B cell (primary cell): ENCODE results near the gene NHLRC1. TPM values are rescaled to one million over a fixed set of nuclear protein-coding genes. Genes with fewer than 3 reads are reported as not detected.

ENCODE experiments used
- ATAC-seq: fragments of 200-7000 bp; cut with Tn5 transposase; one replicate; pipeline ENCODE4 v1.10.0; 2021; ENCODE audit warnings: low read depth, mild to moderate bottlenecking, moderate number of reproducible peaks, moderate library complexity
- CTCF ChIA-PET: fragments of 350-600 bp; sonication (Branson Sonifier 250); formaldehyde crosslinking; loops from one replicate; lab custom pipeline; 2021; ENCODE audit warnings: antibody characterized with exemption, inconsistent platforms; lab: Charles Lee
- POLR2A ChIA-PET: fragments of 350-600 bp; sonication (Branson Sonifier 250); formaldehyde crosslinking; loops from one replicate; lab custom pipeline; 2021; ENCODE audit warnings: antibody characterized with exemption; lab: Charles Lee
- DNase-seq: peaks from one replicate; pipeline ENCODE4 v3.0.0; 2013
- H2AFZ ChIP-seq: 2 replicates; pipeline ENCODE4 v1.6.1; 2012; ENCODE audit warnings: mild to moderate bottlenecking, low read depth, low read length; ENCODE audit not compliant: insufficient read depth, poor library complexity, severe bottlenecking
- H3K27ac ChIP-seq, 2 donors: 1 replicate in 1 of 2; 2 replicates in 1 of 2; pipeline ENCODE4 v1.5.1; 2012 to 2013; ENCODE audit warnings: low read length in 2 of 2, mild to moderate bottlenecking in 2 of 2, moderate library complexity in 1 of 2
- H3K27me3 ChIP-seq, 4 experiments: fragments of 200-600 bp in 1 of 4; sonication (generic) in 1 of 4; replicated peaks in 1 of 4; 1 replicate in 2 of 4; 2 replicates in 2 of 4; pipeline versions ENCODE4 v1.6.1 to v1.7.0; 2013 to 2016; ENCODE audit warnings: low read length in 3 of 4, mild to moderate bottlenecking in 2 of 4, mixed read lengths in 1 of 4, moderate library complexity in 1 of 4; ENCODE audit not compliant: insufficient read depth in 4 of 4, control insufficient read depth in 3 of 4; ENCODE audit errors: control extremely low read depth in 1 of 4
- H3K36me3 ChIP-seq, 2 experiments: replicated peaks in 1 of 2; 1 replicate in 1 of 2; 2 replicates in 1 of 2; pipeline versions ENCODE4 v1.6.1 to v1.7.1; 2013; ENCODE audit warnings: low read length in 1 of 2; ENCODE audit not compliant: insufficient read depth in 2 of 2, control insufficient read depth in 1 of 2; ENCODE audit errors: control extremely low read depth in 1 of 2, extremely low read depth in 1 of 2
- H3K4me1 ChIP-seq, 2 donors: fragments of 200-600 bp in 1 of 2; sonication (generic) in 1 of 2; 1 replicate in 1 of 2; 2 replicates in 1 of 2; pipeline versions ENCODE4 v1.5.1 to v1.6.1; 2013 to 2017; ENCODE audit warnings: low read length in 2 of 2; ENCODE audit not compliant: control insufficient read depth in 2 of 2, insufficient read depth in 2 of 2
- H3K4me2 ChIP-seq: replicated peaks from 2 replicates; pipeline ENCODE3; 2012; ENCODE audit warnings: mild to moderate bottlenecking, low read depth, low read length; ENCODE audit not compliant: poor library complexity, severe bottlenecking
- H3K4me3 ChIP-seq, 5 experiments: fragments of 200-600 bp in 1 of 5; sonication (generic) in 1 of 5; 1 replicate in 3 of 5; 2 replicates in 2 of 5; pipeline versions ENCODE4 v1.5.1 to v1.7.0; 2011 to 2016; ENCODE audit warnings: low read length in 4 of 5, mild to moderate bottlenecking in 4 of 5, low read depth in 2 of 5, control low read depth in 1 of 5, moderate library complexity in 1 of 5; ENCODE audit not compliant: insufficient read depth in 1 of 5; ENCODE audit errors: control extremely low read depth in 1 of 5, extremely low read depth in 1 of 5
- H3K79me2 ChIP-seq: fragments of 200-600 bp; sonication (generic); one replicate; pipeline ENCODE4 v1.6.0; 2016; ENCODE audit warnings: low read length; ENCODE audit not compliant: control insufficient read depth, insufficient read depth
- H3K9ac ChIP-seq: fragments of 200-600 bp; sonication (generic); 2 replicates; pipeline ENCODE4 v1.6.1; 2017; ENCODE audit warnings: mild to moderate bottlenecking, low read length, moderate library complexity
- H3K9me3 ChIP-seq, 3 donors: one replicate each; pipeline versions ENCODE4 v1.6.1 to v1.7.1; 2013; ENCODE audit warnings: low read length in 2 of 3; ENCODE audit not compliant: control insufficient read depth in 2 of 3, insufficient read depth in 1 of 3; ENCODE audit errors: control extremely low read depth in 1 of 3
- H4K20me1 ChIP-seq: 2 replicates; pipeline ENCODE4 v1.6.0; 2012; ENCODE audit warnings: mild to moderate bottlenecking, low read length; ENCODE audit not compliant: insufficient read depth, control insufficient read depth, poor library complexity, severe bottlenecking
- H3K27ac Mint-ChIP-seq: one replicate; pipeline ENCODE4 v1.8.0; 2021; ENCODE audit warnings: mixed read lengths
- H3K27me3 Mint-ChIP-seq: one replicate; pipeline ENCODE4 v1.8.0; 2021; ENCODE audit warnings: mixed read lengths
- H3K4me1 Mint-ChIP-seq: one replicate; pipeline ENCODE4 v1.8.0; 2021; ENCODE audit warnings: mixed read lengths
- H3K4me3 Mint-ChIP-seq: one replicate; pipeline ENCODE4 v1.8.0; 2021; ENCODE audit warnings: mixed read lengths
- H3K9me3 Mint-ChIP-seq: one replicate; pipeline ENCODE4 v1.8.0; 2022; ENCODE audit warnings: mixed read lengths; ENCODE audit not compliant: insufficient read depth
- EZH2 ChIP-seq: IDR thresholded peaks from 2 replicates; pipeline ENCODE4 v1.6.1; 2012; ENCODE audit warnings: borderline replicate concordance, low read depth, mild to moderate bottlenecking, moderate library complexity, low read length; ENCODE audit not compliant: insufficient read depth, poor library complexity, severe bottlenecking
- WGBS: methylation state at CpG from one replicate; pipeline ENCODE4 v1.1.5; 2013; ENCODE audit warnings: missing lambda C conversion rate; ENCODE audit not compliant: insufficient coverage; 5-methylcytosine and 5-hydroxymethylcytosine counted together
- intact Hi-C: fragments of 100-400 bp; cut with micrococcal nuclease; formaldehyde crosslinking; loops from one replicate; pipeline ENCODE4 v1.10.0; 2022
- polyA plus RNA-seq: library from polyadenylated mRNA; depleted of rRNA; stranded (reverse); fragments of >200 nt; gene quantifications from 2 replicates; pipeline ENCODE4 v1.2.3, GENCODE V29; 2012
- total RNA-seq, 2 donors: library from RNA; stranded (reverse); fragments of 120-200 nt in 1 of 2; gene quantifications; 1 replicate in 1 of 2; 2 replicates in 1 of 2; pipeline versions ENCODE4 v1.2.3 to v1.2.4, GENCODE V29; 2013 to 2022
- TF ChIP-seq, protein P1 (sequence below): fragments of 200-600 bp; IDR thresholded peaks from one replicate; pipeline ENCODE4 v1.8.0; 2022; ENCODE audit warnings: antibody characterized with exemption, mild to moderate bottlenecking

The NHLRC1 gene
- total and polyA plus RNA-seq, 2 donors (not counting 1 experiment from before 2014, with no cell fraction given) = 0.31 to 1.0 TPM

- Histone ChIP-seq H2AFZ (no peak overlapping the region), H3K36me3 (no peaks in the 10 kb centered on the region), H3K9ac (no peak overlapping the region), H3K27me3 (no peaks in the 10 kb centered on the region), H3K9me3 (peaks cover 0 to 3% (median 2%) of the 10 kb centered on the region in 3 donors), H3K4me3 (no peak overlapping the region), H3K79me2 (no peaks in the 10 kb centered on the region), H3K27ac (no peak overlapping the region), H3K4me2 (no peak overlapping the region), H3K4me1 (no peaks in the 10 kb centered on the region), H4K20me1 (no peaks in the 10 kb centered on the region)
- POLR2A ChIA-PET = no interaction called here
- Mint-ChIP-seq H3K4me3 (no peak overlapping the region), H3K4me1 (no peaks in the 10 kb centered on the region), H3K9me3 (peaks cover 4% of the 10 kb centered on the region), H3K27ac (no peak overlapping the region), H3K27me3 (peaks cover 11% of the 10 kb centered on the region)
- DNase-seq = no peak
- no peak for TF ChIP-seq EZH2
- TF ChIP-seq, protein P1, sequence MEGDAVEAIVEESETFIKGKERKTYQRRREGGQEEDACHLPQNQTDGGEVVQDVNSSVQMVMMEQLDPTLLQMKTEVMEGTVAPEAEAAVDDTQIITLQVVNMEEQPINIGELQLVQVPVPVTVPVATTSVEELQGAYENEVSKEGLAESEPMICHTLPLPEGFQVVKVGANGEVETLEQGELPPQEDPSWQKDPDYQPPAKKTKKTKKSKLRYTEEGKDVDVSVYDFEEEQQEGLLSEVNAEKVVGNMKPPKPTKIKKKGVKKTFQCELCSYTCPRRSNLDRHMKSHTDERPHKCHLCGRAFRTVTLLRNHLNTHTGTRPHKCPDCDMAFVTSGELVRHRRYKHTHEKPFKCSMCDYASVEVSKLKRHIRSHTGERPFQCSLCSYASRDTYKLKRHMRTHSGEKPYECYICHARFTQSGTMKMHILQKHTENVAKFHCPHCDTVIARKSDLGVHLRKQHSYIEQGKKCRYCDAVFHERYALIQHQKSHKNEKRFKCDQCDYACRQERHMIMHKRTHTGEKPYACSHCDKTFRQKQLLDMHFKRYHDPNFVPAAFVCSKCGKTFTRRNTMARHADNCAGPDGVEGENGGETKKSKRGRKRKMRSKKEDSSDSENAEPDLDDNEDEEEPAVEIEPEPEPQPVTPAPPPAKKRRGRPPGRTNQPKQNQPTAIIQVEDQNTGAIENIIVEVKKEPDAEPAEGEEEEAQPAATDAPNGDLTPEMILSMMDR = no peak
- CTCF ChIA-PET = no interaction called here
- intact Hi-C loops = no loop called here
- no CpG with 5 or more reads among the region's 9 CpGs for WGBS
- no peak for ATAC-seq
Measured at GRCh38 chr6:18070486-18070885, 52.0 kb downstream of the NHLRC1 start.

Other genes starting within 250 kb of the NHLRC1 start
- 21.3 and 23.4 TPM in 2 replicates for gene KIF13A, start 135.0 kb downstream of the NHLRC1 start, total RNA-seq
- gene KIF13A, start 135.0 kb downstream of the NHLRC1 start, polyA plus RNA-seq = 2.1 and 3.1 TPM in 2 replicates
- gene TPMT, start 32.4 kb upstream of the NHLRC1 start, total RNA-seq = 2.5 and 2.6 TPM in 2 replicates
- gene TPMT, start 32.4 kb upstream of the NHLRC1 start, polyA plus RNA-seq = 1.9 and 2.6 TPM in 2 replicates
- 10.0 and 10.9 TPM in 2 replicates for gene KDM1B, start 32.7 kb upstream of the NHLRC1 start, total RNA-seq
- gene KDM1B, start 32.7 kb upstream of the NHLRC1 start, polyA plus RNA-seq = 16.0 and 18.9 TPM in 2 replicates
- gene DEK, start 141.9 kb upstream of the NHLRC1 start, total RNA-seq = 103 and 114 TPM in 2 replicates
- 13.6 and 24.1 TPM in 2 replicates for gene DEK, start 141.9 kb upstream of the NHLRC1 start, polyA plus RNA-seq